HFFc6 (cell line): ENCODE results near the gene FAM240A. TPM values are rescaled to one million over a fixed set of nuclear protein-coding genes. Genes with fewer than 3 reads are reported as not detected.
"Not testable (repeated sequence)": the region's sequence is repeated elsewhere in the genome, so short reads cannot be mapped to it uniquely, and the experiment has no call there.

Experiments
- DNase-seq: peaks from one replicate; pipeline ENCODE4 v3.0.0-alpha.2; 2018
- H3K27ac Mint-ChIP-seq: 2 replicates; pipeline ENCODE4 v1.8.0; 2020; ENCODE audit warnings: mild to moderate bottlenecking, mixed read lengths
- H3K27me3 Mint-ChIP-seq: 2 replicates; pipeline ENCODE4 v1.8.0; 2021; ENCODE audit warnings: mild to moderate bottlenecking, moderate library complexity, mixed read lengths; ENCODE audit not compliant: insufficient read depth
- H3K36me3 Mint-ChIP-seq: 2 replicates; pipeline ENCODE4 v1.8.0; 2021; ENCODE audit warnings: low read depth, mixed read lengths
- H3K4me1 Mint-ChIP-seq: 2 replicates; pipeline ENCODE4 v1.8.0; 2020; ENCODE audit warnings: low read depth, mixed read lengths
- H3K4me3 Mint-ChIP-seq: 2 replicates; pipeline ENCODE4 v1.8.0; 2020; ENCODE audit warnings: mild to moderate bottlenecking, moderate library complexity, mixed read lengths
- H3K9me3 Mint-ChIP-seq: 2 replicates; pipeline ENCODE4 v1.8.0; 2020; ENCODE audit warnings: mild to moderate bottlenecking, mixed read lengths
- total RNA-seq, 6 experiments: library from RNA; stranded (reverse); fragmentation: NEBNext Ultra II Directional; extraction: Animal tissue kit (Norgen Biotek cat#: 25700); gene quantifications; 2 replicates in 1 of 6; 3 replicates in 5 of 6; pipeline ENCODE4 v1.2.3, GENCODE V29; 2021
- TF ChIP-seq, protein P1 (sequence below): fragments of 200-600 bp; sonication (generic); IDR thresholded peaks from 2 replicates; pipeline ENCODE4 v1.5.0; 2021; ENCODE audit warnings: antibody characterized with exemption, mild to moderate bottlenecking

FAM240A gene
- total RNA-seq, 6 experiments from 2014 or later = not detected

DNA sequence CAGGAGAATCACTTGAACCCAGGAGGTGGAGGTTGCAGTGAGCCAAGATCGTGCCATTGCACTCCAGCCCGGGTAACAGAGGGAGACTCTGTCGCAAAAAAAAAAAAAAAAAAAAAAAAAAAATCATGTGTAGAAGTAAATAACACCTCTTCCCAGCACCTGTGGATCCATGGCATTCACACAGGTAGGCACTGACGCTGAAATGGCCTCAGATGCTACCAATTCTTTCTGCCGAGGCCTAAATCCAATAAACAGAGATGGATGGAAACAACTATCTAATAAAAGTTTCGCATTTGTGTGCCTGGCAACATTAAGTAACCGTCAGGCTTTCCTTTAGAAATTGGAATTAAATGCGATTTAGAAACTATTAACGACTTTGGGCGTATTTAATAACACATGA lies 35.9 kb upstream of the FAM240A start:
- no peaks in the 10 kb centered on the region for H3K4me1 Mint-ChIP-seq
- H3K4me3 Mint-ChIP-seq = no peak overlapping the region
- H3K27me3 Mint-ChIP-seq = peaks cover 47% of the 10 kb centered on the region
- H3K36me3 Mint-ChIP-seq = no peaks in the 10 kb centered on the region
- H3K27ac Mint-ChIP-seq = no peak overlapping the region
- TF ChIP-seq, protein P1, sequence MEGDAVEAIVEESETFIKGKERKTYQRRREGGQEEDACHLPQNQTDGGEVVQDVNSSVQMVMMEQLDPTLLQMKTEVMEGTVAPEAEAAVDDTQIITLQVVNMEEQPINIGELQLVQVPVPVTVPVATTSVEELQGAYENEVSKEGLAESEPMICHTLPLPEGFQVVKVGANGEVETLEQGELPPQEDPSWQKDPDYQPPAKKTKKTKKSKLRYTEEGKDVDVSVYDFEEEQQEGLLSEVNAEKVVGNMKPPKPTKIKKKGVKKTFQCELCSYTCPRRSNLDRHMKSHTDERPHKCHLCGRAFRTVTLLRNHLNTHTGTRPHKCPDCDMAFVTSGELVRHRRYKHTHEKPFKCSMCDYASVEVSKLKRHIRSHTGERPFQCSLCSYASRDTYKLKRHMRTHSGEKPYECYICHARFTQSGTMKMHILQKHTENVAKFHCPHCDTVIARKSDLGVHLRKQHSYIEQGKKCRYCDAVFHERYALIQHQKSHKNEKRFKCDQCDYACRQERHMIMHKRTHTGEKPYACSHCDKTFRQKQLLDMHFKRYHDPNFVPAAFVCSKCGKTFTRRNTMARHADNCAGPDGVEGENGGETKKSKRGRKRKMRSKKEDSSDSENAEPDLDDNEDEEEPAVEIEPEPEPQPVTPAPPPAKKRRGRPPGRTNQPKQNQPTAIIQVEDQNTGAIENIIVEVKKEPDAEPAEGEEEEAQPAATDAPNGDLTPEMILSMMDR = no peak
- no peak for DNase-seq
- H3K9me3 Mint-ChIP-seq = no peaks in the 10 kb centered on the region

GRCh38 chr3:46576879-46577278 lies 35.4 kb upstream of the FAM240A start:
- H3K4me3 Mint-ChIP-seq = no peak overlapping the region
- no peak overlapping the region for H3K27ac Mint-ChIP-seq
- no peaks in the 10 kb centered on the region for H3K36me3 Mint-ChIP-seq

GRCh38 chr3:46577580-46578249 lies 34.6 kb upstream of the FAM240A start:
- H3K4me1 Mint-ChIP-seq, DNase-seq, H3K4me3 Mint-ChIP-seq, H3K9me3 Mint-ChIP-seq, H3K36me3 Mint-ChIP-seq, H3K27ac Mint-ChIP-seq: not testable (repeated sequence)
- H3K27me3 Mint-ChIP-seq = peaks cover 56% of the 10 kb centered on the region

More at GRCh38 chr3:46576879-46577278, 35.4 kb upstream of the FAM240A start:
- TF ChIP-seq, protein P1 = no peak
- DNase-seq = no peak
- H3K4me1 Mint-ChIP-seq = no peaks in the 10 kb centered on the region
- peaks cover 52% of the 10 kb centered on the region for H3K27me3 Mint-ChIP-seq
- H3K9me3 Mint-ChIP-seq = no peaks in the 10 kb centered on the region

GRCh38 chr3:46578973-46579755 lies 33.2 kb upstream of the FAM240A start:
- TF ChIP-seq, protein P1 = no peak
- H3K27ac Mint-ChIP-seq = no peak overlapping the region
- no peak for DNase-seq
- no peaks in the 10 kb centered on the region for H3K4me1 Mint-ChIP-seq
- H3K36me3 Mint-ChIP-seq = no peaks in the 10 kb centered on the region
- H3K4me3 Mint-ChIP-seq = no peak overlapping the region
- peaks cover 59% of the 10 kb centered on the region for H3K27me3 Mint-ChIP-seq
- H3K9me3 Mint-ChIP-seq = no peaks in the 10 kb centered on the region

DNA sequence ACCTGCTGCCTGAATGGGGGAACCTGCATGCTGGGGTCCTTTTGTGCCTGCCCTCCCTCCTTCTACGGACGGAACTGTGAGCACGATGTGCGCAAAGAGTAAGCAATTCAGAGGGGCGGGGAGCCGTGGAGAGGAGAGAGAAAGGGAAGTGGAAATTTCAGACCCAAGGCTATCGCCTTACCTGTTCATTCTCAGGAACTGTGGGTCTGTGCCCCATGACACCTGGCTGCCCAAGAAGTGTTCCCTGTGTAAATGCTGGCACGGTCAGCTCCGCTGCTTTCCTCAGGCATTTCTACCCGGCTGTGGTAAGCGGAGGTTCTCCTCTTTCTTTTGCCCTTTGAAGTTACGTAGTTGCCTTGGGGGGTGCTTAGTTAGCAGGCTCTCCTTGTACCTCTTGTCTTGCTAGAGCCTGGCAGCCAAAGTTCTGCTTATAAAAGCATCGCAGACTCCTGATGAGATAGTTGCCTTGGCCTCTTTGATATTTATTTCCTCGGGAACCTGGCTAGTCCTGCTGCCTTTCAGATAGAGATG lies 32.5 kb upstream of the FAM240A start:
- H3K4me1 Mint-ChIP-seq = no peaks in the 10 kb centered on the region
- H3K27ac Mint-ChIP-seq = no peak overlapping the region
- H3K27me3 Mint-ChIP-seq = peaks cover 59% of the 10 kb centered on the region
- TF ChIP-seq, protein P1 = no peak
- H3K9me3 Mint-ChIP-seq = no peaks in the 10 kb centered on the region
- no peak overlapping the region for H3K4me3 Mint-ChIP-seq
- no peaks in the 10 kb centered on the region for H3K36me3 Mint-ChIP-seq
- DNase-seq = no peak

- Mint-ChIP-seq H3K36me3 (no peaks in the 10 kb centered on the region), H3K27ac (no peak overlapping the region), H3K4me3 (no peak overlapping the region), H3K9me3 (no peaks in the 10 kb centered on the region), H3K4me1 (no peaks in the 10 kb centered on the region), H3K27me3 (peaks cover 53% of the 10 kb centered on the region)
- DNase-seq = no peak
- TF ChIP-seq, protein P1 = no peak
Observed at GRCh38 chr3:46580675-46581074, 31.6 kb upstream of the FAM240A start.
